D721Med (cell line): ENCODE results near the gene ZEB2.

Source experiments
- DNase-seq: peaks from one replicate; pipeline ENCODE4 v3.0.0; 2011; ENCODE audit warnings: low spot score; ENCODE audit not compliant: insufficient read length
- FAIRE-seq: peaks from 2 replicates; lab custom pipeline; 2011; peaks lifted over from hg19 to GRCh38; lab: Jason Lieb, UNC
- TF ChIP-seq, protein P1 (sequence below): IDR thresholded peaks from 2 replicates; pipeline ENCODE4 v1.5.1; 2012; ENCODE audit warnings: mild to moderate bottlenecking, control low read depth; ENCODE audit not compliant: insufficient read depth; ENCODE audit errors: missing control alignments

The ZEB2 gene

DNA sequence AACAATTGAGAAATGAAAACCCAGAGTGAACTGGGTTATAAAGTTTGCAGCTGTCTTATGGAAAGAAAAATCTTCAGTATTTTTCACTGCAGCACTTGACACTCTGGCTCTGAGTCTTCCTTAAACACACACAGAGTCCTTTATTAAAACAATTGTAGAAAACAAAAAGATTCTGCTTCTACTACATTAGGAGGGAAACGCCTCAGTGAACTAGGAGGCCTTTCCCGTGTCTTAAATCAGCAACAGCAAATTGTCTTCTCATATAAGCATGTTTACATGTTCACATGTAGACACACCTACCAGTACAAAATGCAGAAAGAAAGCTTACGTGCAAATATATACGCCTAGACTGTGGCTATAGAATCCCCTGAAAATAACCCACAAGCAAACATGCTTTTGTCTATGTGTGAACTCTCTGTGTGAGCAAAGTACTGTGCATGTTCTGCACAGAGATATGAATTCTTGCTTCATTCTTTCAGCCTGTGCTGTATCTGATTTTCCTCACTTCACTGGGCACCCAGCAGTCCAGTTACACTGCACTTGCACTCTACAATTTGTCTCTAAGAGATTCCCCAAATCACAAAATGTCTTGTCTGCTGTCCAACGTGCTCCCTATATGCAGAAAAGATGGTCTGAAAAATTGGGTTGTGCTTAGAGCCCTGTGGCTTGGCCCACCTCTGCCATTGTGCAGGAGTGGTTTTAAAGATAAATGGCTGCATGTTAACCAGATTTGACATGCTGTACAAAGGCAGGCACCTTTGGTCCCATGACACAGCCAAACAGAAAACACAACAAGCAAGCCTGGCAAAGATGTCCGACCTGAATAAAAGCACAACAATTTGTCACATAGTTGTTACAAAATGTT is 24.5 kb downstream of the ZEB2 start:
- FAIRE-seq (no peak), DNase-seq (no peak)
- TF ChIP-seq, protein P1, sequence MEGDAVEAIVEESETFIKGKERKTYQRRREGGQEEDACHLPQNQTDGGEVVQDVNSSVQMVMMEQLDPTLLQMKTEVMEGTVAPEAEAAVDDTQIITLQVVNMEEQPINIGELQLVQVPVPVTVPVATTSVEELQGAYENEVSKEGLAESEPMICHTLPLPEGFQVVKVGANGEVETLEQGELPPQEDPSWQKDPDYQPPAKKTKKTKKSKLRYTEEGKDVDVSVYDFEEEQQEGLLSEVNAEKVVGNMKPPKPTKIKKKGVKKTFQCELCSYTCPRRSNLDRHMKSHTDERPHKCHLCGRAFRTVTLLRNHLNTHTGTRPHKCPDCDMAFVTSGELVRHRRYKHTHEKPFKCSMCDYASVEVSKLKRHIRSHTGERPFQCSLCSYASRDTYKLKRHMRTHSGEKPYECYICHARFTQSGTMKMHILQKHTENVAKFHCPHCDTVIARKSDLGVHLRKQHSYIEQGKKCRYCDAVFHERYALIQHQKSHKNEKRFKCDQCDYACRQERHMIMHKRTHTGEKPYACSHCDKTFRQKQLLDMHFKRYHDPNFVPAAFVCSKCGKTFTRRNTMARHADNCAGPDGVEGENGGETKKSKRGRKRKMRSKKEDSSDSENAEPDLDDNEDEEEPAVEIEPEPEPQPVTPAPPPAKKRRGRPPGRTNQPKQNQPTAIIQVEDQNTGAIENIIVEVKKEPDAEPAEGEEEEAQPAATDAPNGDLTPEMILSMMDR = no peak

DNA sequence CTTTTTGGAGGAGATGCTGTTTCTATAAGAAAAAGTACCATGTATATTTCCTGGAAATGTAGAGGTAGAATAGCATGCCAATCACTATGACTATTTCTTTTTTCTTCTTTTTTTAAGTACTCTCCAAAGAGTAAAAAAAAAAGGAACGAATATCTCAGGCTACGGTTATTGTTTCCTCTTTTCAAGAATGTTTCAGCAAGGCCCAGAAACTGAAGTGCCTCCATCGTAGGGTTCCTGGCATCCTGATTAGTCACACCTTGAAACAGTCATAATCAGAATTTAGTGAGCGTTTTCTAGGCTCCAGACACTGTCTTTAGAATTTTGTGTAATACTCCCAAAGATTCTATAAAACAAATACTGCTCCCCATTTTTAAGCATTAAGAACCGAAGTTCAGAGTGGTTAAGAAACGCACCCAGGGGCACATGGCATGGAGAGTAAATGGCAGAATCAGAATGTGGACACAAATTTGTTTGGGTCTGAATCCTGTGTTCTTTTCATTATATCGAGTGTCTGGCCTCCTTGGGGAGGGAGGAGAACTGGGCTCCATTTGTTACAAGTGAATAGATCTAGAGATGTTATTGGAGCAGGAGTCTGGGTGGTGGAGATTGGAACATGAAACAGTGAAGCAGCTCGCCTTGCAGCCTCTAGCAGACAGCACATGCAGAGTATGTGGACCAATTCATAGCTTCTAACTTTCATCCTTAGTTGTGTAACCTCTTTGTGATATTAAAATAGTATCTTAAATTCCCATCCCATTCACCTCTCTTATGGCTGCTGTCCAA is 26.7 kb downstream of the ZEB2 start:
- DNase-seq = no peak
- FAIRE-seq = no peak
- TF ChIP-seq, protein P1 = no peak

DNA sequence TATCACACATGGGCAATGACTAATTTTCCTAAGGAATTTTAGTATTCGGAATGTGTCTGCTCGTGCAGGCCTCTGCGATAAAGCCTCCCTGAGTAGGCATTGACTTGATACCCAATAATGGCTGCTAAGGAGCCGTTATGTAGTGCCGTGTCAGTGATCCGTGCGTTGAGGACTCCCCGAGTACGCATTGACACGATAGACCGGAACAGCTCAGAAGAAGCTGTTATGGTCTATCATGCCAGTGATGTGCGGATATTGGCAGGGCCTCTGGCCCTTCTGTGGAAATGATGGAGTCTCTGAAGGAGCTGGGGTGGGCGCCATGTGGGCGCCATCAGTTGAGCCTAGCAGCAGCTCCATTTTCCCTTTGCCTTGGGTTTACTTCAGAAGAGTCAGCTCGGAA is 29.1 kb downstream of the ZEB2 start:
- TF ChIP-seq, protein P1 = no peak
- FAIRE-seq (no peak), DNase-seq (no peak)

DNA sequence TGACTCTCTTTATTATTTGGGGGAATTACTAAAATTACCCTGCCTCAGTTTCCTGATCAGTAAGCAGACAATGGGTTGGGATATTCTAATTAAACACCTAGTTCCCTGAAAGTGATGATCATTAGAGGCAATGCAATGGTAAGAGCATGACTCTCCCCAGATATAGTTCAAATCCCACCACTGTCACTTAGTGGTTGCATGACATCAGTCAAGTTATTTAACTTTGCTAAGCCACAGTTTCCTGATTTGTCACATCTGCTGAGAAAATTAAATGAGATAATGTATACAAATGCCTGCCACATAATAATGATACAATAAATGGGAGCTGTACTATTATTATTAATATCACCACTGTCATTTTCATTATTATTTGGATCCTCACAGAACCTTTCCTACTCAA is 29.9 kb downstream of the ZEB2 start:
- FAIRE-seq = no peak
- DNase-seq = no peak
- TF ChIP-seq, protein P1 = no peak

DNA sequence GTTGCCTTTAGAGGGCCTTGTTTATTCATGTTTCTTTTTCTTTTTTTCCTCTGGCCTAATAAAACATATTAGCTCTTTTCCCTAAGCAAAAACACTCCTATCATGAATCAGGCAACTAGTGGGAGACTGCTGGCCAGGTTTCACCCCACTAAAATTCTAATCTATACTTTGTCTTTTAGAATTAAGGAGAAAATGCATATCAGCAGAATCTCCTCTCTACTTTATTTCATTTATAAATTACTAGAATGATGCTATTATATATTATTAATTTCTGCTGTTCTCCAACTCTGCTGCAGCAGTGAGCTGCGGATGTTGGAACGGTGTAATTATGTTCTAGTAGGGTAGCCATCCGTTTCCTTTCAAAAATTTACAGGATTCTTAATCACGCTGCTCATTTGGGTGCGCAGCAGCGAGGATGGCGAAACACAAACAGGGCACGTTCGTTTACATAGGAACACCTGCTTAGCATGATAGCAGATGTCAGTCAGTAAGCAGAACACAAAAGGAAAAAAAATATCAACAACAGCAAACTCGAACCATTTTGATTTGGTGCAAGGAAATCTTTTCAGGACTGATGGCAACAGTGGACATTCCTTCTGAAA is 30.5 kb downstream of the ZEB2 start:
- no peak for FAIRE-seq
- DNase-seq = no peak
- TF ChIP-seq, protein P1 = no peak

DNA sequence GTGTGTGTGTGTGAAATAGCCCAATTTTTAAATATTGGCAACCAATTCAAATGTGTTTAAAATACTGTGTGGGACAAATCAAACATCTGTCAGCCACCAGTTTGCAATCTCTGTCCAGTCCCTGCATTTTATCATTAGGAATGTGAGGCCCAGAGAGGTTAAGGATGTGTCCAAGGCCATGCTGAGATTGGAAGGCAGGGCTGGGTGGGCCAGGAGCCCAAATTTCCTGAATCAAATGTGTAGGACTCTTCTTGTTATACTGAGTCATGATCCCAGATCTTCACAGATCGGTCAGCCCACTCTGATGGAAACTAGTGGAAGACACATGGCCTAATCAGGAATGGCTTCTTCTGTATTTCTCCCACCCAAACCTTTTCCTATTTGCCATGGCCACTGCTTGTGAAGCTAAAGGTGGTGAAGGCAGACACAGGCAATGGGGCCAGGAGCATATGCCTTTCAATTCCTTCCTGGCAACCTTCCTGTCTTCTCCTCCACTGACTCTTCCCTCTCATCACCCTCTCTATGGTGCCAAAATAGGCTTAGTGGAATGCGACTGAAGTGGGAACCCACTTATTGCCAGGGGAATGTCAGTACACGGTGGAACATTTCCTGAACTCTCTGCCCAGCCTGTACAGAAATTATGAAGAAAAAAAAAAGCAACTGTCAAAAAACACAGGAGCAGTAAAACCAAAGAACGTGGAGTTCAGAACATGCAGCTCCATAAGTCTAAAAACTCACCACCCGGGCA is 35.5 kb downstream of the ZEB2 start:
- no peak for FAIRE-seq
- TF ChIP-seq, protein P1 = no peak
- no peak for DNase-seq
